ENCODE data around the gene GLIPR1.
"Not testable (repeated sequence)": the region's sequence is repeated elsewhere in the genome, so short reads cannot be mapped to it uniquely, and the experiment has no call there.

The GLIPR1 gene

GRCh38 chr12:75483431-75483830, 2.9 kb downstream of the GLIPR1 start:
- DNase-seq (ENCODE audit: extremely low read depth, insufficient read length): no peak
- TF ChIP-seq CTCF (IDR thresholded peaks at IDR 0.05; ENCODE audit: insufficient read depth, low read length, poor library complexity, severe bottlenecking): no peak
- Histone ChIP-seq H3K27me3 (replicated peaks; ENCODE audit: control insufficient read depth, insufficient read depth, low read length) (no peaks in the 10 kb centered on the region), H3K4me3 (replicated peaks; ENCODE audit: low read depth, low read length) (no peak overlapping the region), H3K36me3 (ENCODE audit: control insufficient read depth, insufficient read depth, low read length) (no peaks in the 10 kb centered on the region; the same call in 1 of the 2 replicates)

GRCh38 chr12:75484450-75484849, 3.9 kb downstream of the GLIPR1 start:
- not testable (repeated sequence) for H3K27me3 ChIP-seq (replicated peaks; ENCODE audit: control insufficient read depth, insufficient read depth, low read length); H3K36me3 ChIP-seq (ENCODE audit: control insufficient read depth, insufficient read depth, low read length); DNase-seq (ENCODE audit: extremely low read depth, insufficient read length); H3K4me3 ChIP-seq (replicated peaks; ENCODE audit: low read depth, low read length)

GRCh38 chr12:75487308-75487707, 6.8 kb downstream of the GLIPR1 start:
- no peak overlapping the region for H3K4me3 ChIP-seq (replicated peaks; ENCODE audit: low read depth, low read length)
- H3K27me3 ChIP-seq (replicated peaks; ENCODE audit: control insufficient read depth, insufficient read depth, low read length): no peaks in the 10 kb centered on the region
- no peak for TF ChIP-seq CTCF (IDR thresholded peaks at IDR 0.05; ENCODE audit: insufficient read depth, low read length, poor library complexity, severe bottlenecking)
- DNase-seq (ENCODE audit: extremely low read depth, insufficient read length): no peak
- H3K36me3 ChIP-seq (ENCODE audit: control insufficient read depth, insufficient read depth, low read length): peaks cover 2% of the 10 kb centered on the region; the same call in 1 of the 2 replicates

GRCh38 chr12:75488553-75488952, 8.0 kb downstream of the GLIPR1 start:
- DNase-seq (ENCODE audit: extremely low read depth, insufficient read length): no peak
- Histone ChIP-seq H3K27me3 (replicated peaks; ENCODE audit: control insufficient read depth, insufficient read depth, low read length) (no peaks in the 10 kb centered on the region), H3K36me3 (ENCODE audit: control insufficient read depth, insufficient read depth, low read length) (peaks cover 2% of the 10 kb centered on the region; the same call in 1 of the 2 replicates), H3K4me3 (replicated peaks; ENCODE audit: low read depth, low read length) (no peak overlapping the region)
- peak; percentile 39 for TF ChIP-seq CTCF (IDR thresholded peaks at IDR 0.05; ENCODE audit: insufficient read depth, low read length, poor library complexity, severe bottlenecking)

GRCh38 chr12:75489187-75489586, 8.6 kb downstream of the GLIPR1 start:
- no peaks in the 10 kb centered on the region for H3K27me3 ChIP-seq (replicated peaks; ENCODE audit: control insufficient read depth, insufficient read depth, low read length)
- H3K36me3 ChIP-seq (ENCODE audit: control insufficient read depth, insufficient read depth, low read length): peaks cover 2% of the 10 kb centered on the region; the same call in 1 of the 2 replicates
- TF ChIP-seq CTCF (IDR thresholded peaks at IDR 0.05; ENCODE audit: insufficient read depth, low read length, poor library complexity, severe bottlenecking): no peak
- no peak for DNase-seq (ENCODE audit: extremely low read depth, insufficient read length)
- no peak overlapping the region for H3K4me3 ChIP-seq (replicated peaks; ENCODE audit: low read depth, low read length)

GRCh38 chr12:75489613-75490210, 9.2 kb downstream of the GLIPR1 start:
- peaks cover 2% of the 10 kb centered on the region; the same call in 1 of the 2 replicates for H3K36me3 ChIP-seq (ENCODE audit: control insufficient read depth, insufficient read depth, low read length)
- no peak for DNase-seq (ENCODE audit: extremely low read depth, insufficient read length)

More at GRCh38 chr12:75489613-75490210, 9.2 kb downstream of the GLIPR1 start:
- no peak for TF ChIP-seq CTCF (IDR thresholded peaks at IDR 0.05; ENCODE audit: insufficient read depth, low read length, poor library complexity, severe bottlenecking)
- no peak overlapping the region for H3K4me3 ChIP-seq (replicated peaks; ENCODE audit: low read depth, low read length)
- H3K27me3 ChIP-seq (replicated peaks; ENCODE audit: control insufficient read depth, insufficient read depth, low read length): no peaks in the 10 kb centered on the region
